Mesodermal cell (in vitro differentiated cells): ENCODE data around the gene PDZD2.

ENCODE experiments used
- H3K27ac ChIP-seq: 2 replicates; pipeline ENCODE4 v1.7.0; 2013; ENCODE audit warnings: mild to moderate bottlenecking, low read depth, low read length, moderate library complexity; ENCODE audit not compliant: severe bottlenecking
- H3K36me3 ChIP-seq: 2 replicates; pipeline ENCODE4 v1.7.1; 2013; ENCODE audit warnings: mild to moderate bottlenecking, low read length, moderate library complexity; ENCODE audit not compliant: control insufficient read depth, insufficient read depth
- H3K4me1 ChIP-seq: one replicate; pipeline ENCODE4 v1.7.1; 2013; ENCODE audit warnings: mild to moderate bottlenecking, low read length; ENCODE audit not compliant: insufficient read depth, control insufficient read depth, poor library complexity, severe bottlenecking
- H3K4me3 ChIP-seq: 2 replicates; pipeline ENCODE4 v1.7.0; 2013; ENCODE audit warnings: low read length, control low read depth, mild to moderate bottlenecking; ENCODE audit not compliant: insufficient read depth, poor library complexity, severe bottlenecking; ENCODE audit errors: extremely low read depth
- H3K9me3 ChIP-seq: 2 replicates; pipeline ENCODE4 v1.7.1; 2013; ENCODE audit warnings: mild to moderate bottlenecking, low read length, moderate library complexity; ENCODE audit not compliant: control insufficient read depth
- WGBS, 2 experiments: methylation state at CpG; one replicate each; pipeline ENCODE4 v1.1.5; 2013; ENCODE audit warnings: missing lambda C conversion rate in 2 of 2; ENCODE audit not compliant: insufficient coverage in 2 of 2; 5-methylcytosine and 5-hydroxymethylcytosine counted together

The PDZD2 gene

DNA sequence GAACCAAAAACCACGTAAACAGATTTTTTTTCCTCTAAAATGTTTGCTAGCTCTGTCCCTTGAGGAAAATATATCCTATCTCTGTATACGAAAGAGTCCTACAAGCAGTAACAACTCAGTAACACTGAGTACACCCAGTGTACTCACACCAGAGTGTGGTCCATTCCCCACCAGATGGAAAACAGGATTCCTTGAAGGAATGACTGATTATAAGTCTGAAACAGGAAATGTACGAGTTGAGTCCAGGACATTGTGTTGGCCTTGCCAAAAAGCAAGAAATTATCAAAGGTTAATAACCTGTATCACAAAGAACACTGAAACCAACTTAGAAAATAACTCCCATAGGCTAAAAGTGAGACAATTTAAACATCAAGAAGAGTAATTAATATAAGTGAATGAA is 514.8 kb downstream of the PDZD2 start:
- WGBS, 2 experiments, result no CpG with 5 or more reads among the region's 3 CpGs

GRCh38 chr5:32155211-32155610 is 516.3 kb downstream of the PDZD2 start:
- Histone ChIP-seq H3K36me3 (peaks cover 48% of the 10 kb centered on the region), H3K4me3 (no peak overlapping the region), H3K27ac (no peak overlapping the region), H3K4me1 (no peaks in the 10 kb centered on the region), H3K9me3 (no peaks in the 10 kb centered on the region)
- 79 to 94% methylated on average over 2 of the region's 2 CpGs for WGBS, 2 experiments

More for the DNA sequence above, 514.8 kb downstream of the PDZD2 start:
- H3K4me1 ChIP-seq, result no peaks in the 10 kb centered on the region
- H3K36me3 ChIP-seq, result peaks cover 45% of the 10 kb centered on the region
- no peak overlapping the region for H3K27ac ChIP-seq
- no peaks in the 10 kb centered on the region for H3K9me3 ChIP-seq
- H3K4me3 ChIP-seq, result no peak overlapping the region

DNA sequence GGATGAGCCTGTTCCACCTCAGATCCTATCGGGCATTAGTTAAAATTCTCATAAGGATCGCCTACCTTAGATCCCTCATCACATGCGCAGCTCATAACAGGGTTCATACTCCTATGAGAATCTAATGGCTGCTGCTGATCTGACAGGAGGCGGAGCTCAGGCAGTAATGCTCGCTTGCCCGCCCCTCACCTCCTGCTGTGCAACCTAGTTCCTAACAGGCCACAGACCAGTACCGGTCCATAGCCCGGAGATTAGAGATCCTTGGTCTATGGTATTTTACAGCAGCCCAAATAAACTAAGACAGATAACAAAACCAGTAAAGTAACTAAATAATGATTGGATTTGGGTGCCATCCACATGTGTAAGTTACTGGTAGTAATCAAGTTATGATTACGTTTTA is 517.7 kb downstream of the PDZD2 start:
- WGBS, 2 experiments, result 90 to 92% methylated on average over 6 of the region's 9 CpGs
- H3K4me1 ChIP-seq, result no peaks in the 10 kb centered on the region
- peaks cover 44% of the 10 kb centered on the region for H3K36me3 ChIP-seq
- H3K4me3 ChIP-seq, result no peak overlapping the region
- no peak overlapping the region for H3K27ac ChIP-seq
- H3K9me3 ChIP-seq, result no peaks in the 10 kb centered on the region

GRCh38 chr5:32157078-32157477 is 518.1 kb downstream of the PDZD2 start:
- Histone ChIP-seq H3K27ac (no peak overlapping the region), H3K4me3 (no peak overlapping the region), H3K36me3 (peaks cover 42% of the 10 kb centered on the region), H3K9me3 (no peaks in the 10 kb centered on the region), H3K4me1 (no peaks in the 10 kb centered on the region)
- WGBS, 2 experiments, result 93 to 98% methylated on average over 3 to 4 of the region's 4 CpGs

DNA sequence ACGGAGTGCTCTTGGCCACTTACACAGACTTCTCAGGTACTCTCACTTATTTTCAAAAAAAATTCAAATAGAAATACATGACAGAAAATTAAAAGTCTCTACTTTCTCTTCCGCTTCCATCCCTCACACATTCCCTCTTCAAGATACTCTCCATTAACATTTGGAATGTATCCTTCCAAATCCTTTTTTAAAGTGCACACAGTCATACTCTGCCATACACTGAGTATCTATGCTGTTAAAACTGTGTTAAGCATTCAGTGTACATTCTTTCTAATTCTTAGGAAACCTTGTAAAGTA is 519.7 kb downstream of the PDZD2 start:
- H3K27ac ChIP-seq, result no peak overlapping the region
- 67 to 82% methylated on average over 2 of the region's 2 CpGs for WGBS, 2 experiments
- no peak overlapping the region for H3K4me3 ChIP-seq
- no peaks in the 10 kb centered on the region for H3K4me1 ChIP-seq
- no peaks in the 10 kb centered on the region for H3K9me3 ChIP-seq
- peaks cover 49% of the 10 kb centered on the region for H3K36me3 ChIP-seq

DNA sequence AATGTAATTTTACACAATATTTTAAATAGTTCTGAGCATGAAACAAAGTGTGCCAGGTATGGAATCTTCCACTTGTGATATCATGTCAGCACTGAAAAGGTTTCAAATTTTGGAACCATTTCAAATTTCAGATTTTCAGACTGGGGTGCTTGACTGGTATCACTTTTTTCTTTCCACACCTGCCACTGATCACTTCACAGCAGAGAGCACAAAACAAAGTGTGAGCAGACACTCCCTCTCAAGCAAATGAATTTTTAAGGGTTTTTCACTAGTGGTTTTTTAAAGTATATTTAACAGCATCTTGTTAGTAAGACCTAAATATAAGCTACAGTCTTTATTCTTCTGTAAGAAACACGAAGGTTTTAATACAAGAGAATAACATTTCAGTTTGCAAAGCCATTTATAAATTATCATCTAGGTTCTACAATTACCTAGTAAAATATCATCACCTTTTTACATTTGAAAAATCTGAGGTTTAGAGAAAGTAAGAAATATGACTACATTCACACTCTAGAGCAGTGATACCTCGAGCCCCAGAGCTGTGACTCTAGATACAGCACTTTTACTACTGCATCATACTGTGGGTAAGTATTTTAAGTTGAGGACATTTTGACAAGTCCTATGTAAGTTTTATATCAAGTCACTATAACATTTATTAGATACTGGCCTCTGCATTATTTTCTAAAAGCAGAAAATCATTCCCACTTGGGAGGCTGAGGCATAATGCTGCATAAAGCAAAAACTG is 520.6 kb downstream of the PDZD2 start:
- WGBS, 2 experiments, result no CpG with 5 or more reads among the region's 2 CpGs
- no peak overlapping the region for H3K4me3 ChIP-seq
- H3K4me1 ChIP-seq, result no peaks in the 10 kb centered on the region
- H3K36me3 ChIP-seq, result peaks cover 50% of the 10 kb centered on the region
- H3K9me3 ChIP-seq, result no peaks in the 10 kb centered on the region
- no peak overlapping the region for H3K27ac ChIP-seq

DNA sequence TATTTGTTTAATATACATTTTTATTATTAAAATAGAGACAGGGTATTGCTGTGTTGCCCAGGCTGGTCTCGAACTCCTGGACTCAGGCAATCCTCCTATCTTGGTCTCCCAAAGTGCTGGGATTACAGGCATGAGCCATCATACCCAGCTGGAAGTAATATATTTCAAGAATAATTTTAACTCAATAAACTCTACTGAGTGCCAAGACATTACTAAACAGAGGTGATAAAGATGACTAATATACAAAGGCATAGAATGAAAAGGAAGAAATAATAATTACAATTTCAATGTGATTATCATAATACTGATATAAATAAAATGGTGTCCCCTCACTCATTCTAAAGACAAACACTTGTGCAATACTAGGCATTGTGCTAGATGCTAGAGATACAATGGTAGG is 521.3 kb downstream of the PDZD2 start:
- Histone ChIP-seq H3K4me3 (no peak overlapping the region), H3K27ac (no peak overlapping the region), H3K4me1 (no peaks in the 10 kb centered on the region), H3K9me3 (no peaks in the 10 kb centered on the region), H3K36me3 (peaks cover 49% of the 10 kb centered on the region)
- WGBS, 2 experiments, result no CpG with 5 or more reads among the region's 1 CpG
